Motor neuron (in vitro differentiated cells): Measurements from ENCODE around the gene TOMM70. TPM values are rescaled to one million over a fixed set of nuclear protein-coding genes. Genes with fewer than 3 reads are reported as not detected.

Experiments
- ATAC-seq, 8 experiments: fragments of 200-7000 bp; cut with Tn5 transposase; replicated peaks in 6 of 8; 2 replicates each; pipeline ENCODE4 v1.8.0; 2021; ENCODE audit warnings: mild to moderate bottlenecking in 8 of 8, moderate library complexity in 8 of 8
- H3K27ac ChIP-seq, 2 donors: fragments of 250-450 bp; sonication (Bioruptor Pico); 2 replicates each; pipeline ENCODE4 v1.9.0; 2021; ENCODE audit warnings: antibody characterized with exemption in 2 of 2, mild to moderate bottlenecking in 2 of 2, moderate library complexity in 1 of 2
- H3K4me1 ChIP-seq, 2 donors: fragments of 250-450 bp; sonication (Bioruptor Pico); replicated peaks in 1 of 2; 2 replicates each; pipeline ENCODE4 v1.6.1; 2021; ENCODE audit warnings: antibody characterized with exemption in 2 of 2, mild to moderate bottlenecking in 2 of 2, moderate library complexity in 1 of 2
- H3K4me3 ChIP-seq, 5 donors: fragments of 250-450 bp; sonication (Bioruptor Pico); 2 replicates each; pipeline ENCODE4 v1.9.0; 2021; ENCODE audit warnings: antibody characterized with exemption in 5 of 5, mild to moderate bottlenecking in 5 of 5, moderate library complexity in 4 of 5
- WGBS, 10 experiments: fragments of 450-650 bp; shearing (Covaris generic); methylation state at CpG; one replicate each; pipeline ENCODE4 v1.0.0; 2022; 5-methylcytosine and 5-hydroxymethylcytosine counted together
- in situ Hi-C, 9 experiments: fragments of 400-800 bp; cut with MboI; loops; one replicate each; pipeline ENCODE4 v1.15.0; 2021; ENCODE audit warnings: low sequenced_read_pairs in 9 of 9, low pct_unique_long_range_greater_than_20kb in 2 of 9; ENCODE audit not compliant: unreplicated experiment in 9 of 9
- total RNA-seq, 8 experiments: library from RNA; unstranded; fragments of 300-600 nt; gene quantifications; 2 replicates each; pipeline versions ENCODE4 v1.2.3 to v1.2.4, GENCODE V29; 2022

TOMM70 gene
- total RNA-seq, 8 experiments from 2014 or later: 53.1 to 72.5 (median 60.7) TPM

- H3K27ac ChIP-seq: no peak overlapping the region
- no peak overlapping the region for H3K4me3 ChIP-seq
- 14 to 100% (median 80%) methylated on average over 1 of the region's 1 CpG; no CpG with 5 or more reads in 4 of the 10 experiments for WGBS, 10 experiments
- in situ Hi-C loops: no loop called here
- no peak for ATAC-seq
- H3K4me1 ChIP-seq: no peaks in the 10 kb centered on the region
Measured at GRCh38 chr3:100425316-100425715, 24.4 kb upstream of the TOMM70 start.

- in situ Hi-C loops: no loop called here
- no peaks in the 10 kb centered on the region for H3K4me1 ChIP-seq
- 50 to 100% (median 100%) methylated on average over 1 to 2 of the region's 2 CpGs for WGBS, 10 experiments
- H3K27ac ChIP-seq: no peak overlapping the region
- no peak overlapping the region for H3K4me3 ChIP-seq
- no peak for ATAC-seq
Measured at GRCh38 chr3:100424261-100424660, 23.4 kb upstream of the TOMM70 start.

GRCh38 chr3:100423611-100424010, 22.7 kb upstream of the TOMM70 start:
- Histone ChIP-seq H3K27ac (no peak overlapping the region), H3K4me3 (no peak overlapping the region), H3K4me1 (no peaks in the 10 kb centered on the region)
- ATAC-seq: no peak
- 83 to 100% (median 100%) methylated on average over 1 to 3 of the region's 5 CpGs; no CpG with 5 or more reads in 1 of the 10 experiments for WGBS, 10 experiments
- in situ Hi-C loops: no loop called here

- ATAC-seq: no peak
- in situ Hi-C loops: no loop called here
- Histone ChIP-seq H3K27ac (no peak overlapping the region), H3K4me1 (no peaks in the 10 kb centered on the region), H3K4me3 (no peak overlapping the region)
- WGBS, 10 experiments: 49 to 100% (median 68%) methylated on average over 1 to 2 of the region's 2 CpGs
Measured at GRCh38 chr3:100420885-100421284, 20.0 kb upstream of the TOMM70 start.

- H3K27ac ChIP-seq: no peak overlapping the region
- H3K4me3 ChIP-seq: no peak overlapping the region
- 58 to 100% (median 100%) methylated on average over 1 of the region's 1 CpG for WGBS, 10 experiments
- in situ Hi-C loops: no loop called here
- H3K4me1 ChIP-seq: no peaks in the 10 kb centered on the region
- no peak for ATAC-seq
Measured at GRCh38 chr3:100419406-100419805, 18.5 kb upstream of the TOMM70 start.

GRCh38 chr3:100416863-100417262, 16.0 kb upstream of the TOMM70 start:
- no peak overlapping the region for H3K4me3 ChIP-seq
- no peaks in the 10 kb centered on the region for H3K4me1 ChIP-seq
- ATAC-seq: no peak
- no peak overlapping the region for H3K27ac ChIP-seq
- in situ Hi-C loops: no loop called here
- 54 to 100% (median 94%) methylated on average over 1 of the region's 1 CpG; no CpG with 5 or more reads in 2 of the 10 experiments for WGBS, 10 experiments

- H3K27ac ChIP-seq: no peak overlapping the region
- in situ Hi-C loops: no loop called here
- no peak for ATAC-seq
Measured at GRCh38 chr3:100416176-100416575, 15.3 kb upstream of the TOMM70 start.

GRCh38 chr3:100413613-100414012, 12.7 kb upstream of the TOMM70 start:
- 60 to 100% (median 75%) methylated on average over 1 to 2 of the region's 2 CpGs; no CpG with 5 or more reads in 3 of the 10 experiments for WGBS, 10 experiments
- no peak for ATAC-seq
- Histone ChIP-seq H3K27ac (no peak overlapping the region), H3K4me3 (no peak overlapping the region), H3K4me1 (no peaks in the 10 kb centered on the region)
- in situ Hi-C loops: no loop called here

More at GRCh38 chr3:100416176-100416575, 15.3 kb upstream of the TOMM70 start:
- Histone ChIP-seq H3K4me1 (no peaks in the 10 kb centered on the region), H3K4me3 (no peak overlapping the region)

- WGBS, 10 experiments: 87 to 100% (median 94%) methylated on average over 2 to 4 of the region's 4 CpGs; no CpG with 5 or more reads in 2 of the 10 experiments
- Histone ChIP-seq H3K27ac (no peak overlapping the region), H3K4me1 (no peaks in the 10 kb centered on the region), H3K4me3 (no peak overlapping the region)
- no peak for ATAC-seq
- in situ Hi-C loops: no loop called here
Measured at GRCh38 chr3:100412912-100413590, 12.2 kb upstream of the TOMM70 start.

GRCh38 chr3:100411091-100411982, 10.4 kb upstream of the TOMM70 start:
- H3K4me3 ChIP-seq: no peak overlapping the region
- WGBS, 10 experiments: 57 to 100% (median 100%) methylated on average over 1 to 2 of the region's 2 CpGs; no CpG with 5 or more reads in 3 of the 10 experiments
- in situ Hi-C loops: no loop called here
- no peak for ATAC-seq
- H3K27ac ChIP-seq: no peak overlapping the region
- H3K4me1 ChIP-seq: no peaks in the 10 kb centered on the region

GRCh38 chr3:100407977-100408532, 7.2 kb upstream of the TOMM70 start:
- Histone ChIP-seq H3K4me3 (no peak overlapping the region), H3K27ac (no peak overlapping the region), H3K4me1 (peaks cover 0 to 7% of the 10 kb centered on the region in 2 donors)
- ATAC-seq: peak in 1 of 8 experiments; percentile 39
- in situ Hi-C loops: no loop called here
- WGBS, 10 experiments: 67 to 100% (median 91%) methylated on average over 1 to 4 of the region's 4 CpGs; no CpG with 5 or more reads in 2 of the 10 experiments

- Histone ChIP-seq H3K4me3 (no peak overlapping the region), H3K27ac (no peak overlapping the region), H3K4me1 (peaks cover 0 to 7% of the 10 kb centered on the region in 2 donors)
- 60 to 100% (median 74%) methylated on average over 1 to 2 of the region's 2 CpGs for WGBS, 10 experiments
- no peak for ATAC-seq
- in situ Hi-C loops: no loop called here
Measured at GRCh38 chr3:100407164-100407563, 6.3 kb upstream of the TOMM70 start.

GRCh38 chr3:100404250-100404548, 3.3 kb upstream of the TOMM70 start:
- Histone ChIP-seq H3K4me3 (peak overlapping the region; percentile 55 to 97 (median 79)), H3K4me1 (peaks cover 0 to 8% of the 10 kb centered on the region in 2 donors), H3K27ac (no peak overlapping the region)
- 56 to 100% (median 84%) methylated on average over 1 of the region's 1 CpG; no CpG with 5 or more reads in 4 of the 10 experiments for WGBS, 10 experiments
- no peak for ATAC-seq
- in situ Hi-C loops: no loop called here
